ENCODE results near the gene SCN11A.

GRCh38 chr3:39063143-39063542 lies 11.4 kb upstream of the SCN11A start:
- TF ChIP-seq POLR2A (IDR thresholded peaks at IDR 0.05; ENCODE audit: low read depth, low read length): no peak
- TF ChIP-seq POLR2AphosphoS5 (IDR thresholded peaks at IDR 0.05; ENCODE audit: low read depth, low read length): no peak
- no peak for TF ChIP-seq TAF1 (IDR thresholded peaks at IDR 0.05; ENCODE audit: borderline replicate concordance, low read depth, low read length)

Measured in GM12892 (cell line).